Bronchial epithelial cell (primary cell): ENCODE data around the gene DNAJC6. TPM values are rescaled to one million over a fixed set of nuclear protein-coding genes. Genes with fewer than 3 reads are reported as not detected.

Experiments used
- DNase-seq: peaks from one replicate; pipeline ENCODE4 v3.0.0-alpha.2; 2010; ENCODE audit warnings: low read depth
- FAIRE-seq: peaks from 2 replicates; lab custom pipeline; 2011; peaks lifted over from hg19 to GRCh38; lab: Jason Lieb, UNC
- H3K27me3 ChIP-seq: 2 replicates; pipeline ENCODE4 v1.5.1; 2011; ENCODE audit warnings: low read length; ENCODE audit not compliant: control insufficient read depth, insufficient read depth
- H3K36me3 ChIP-seq: 2 replicates; pipeline ENCODE4 v1.5.1; 2011; ENCODE audit warnings: low read length; ENCODE audit not compliant: control insufficient read depth, insufficient read depth
- H3K4me3 ChIP-seq: 2 replicates; pipeline ENCODE4 v1.5.1; 2011; ENCODE audit warnings: mild to moderate bottlenecking, low read depth, low read length, control low read depth
- CTCF ChIP-seq: IDR thresholded peaks from 2 replicates; pipeline ENCODE4 v1.5.1; 2011; ENCODE audit warnings: mild to moderate bottlenecking, moderate library complexity, low read length, control low read depth, inconsistent platforms; ENCODE audit not compliant: insufficient read depth, severe bottlenecking
- total RNA-seq: library from RNA; depleted of rRNA; stranded (reverse); fragments of >200 nt; gene quantifications from 2 replicates; pipeline ENCODE4 v1.2.1, GENCODE V29; 2014

The DNAJC6 gene
- total RNA-seq, 1 donor from 2014 or later: 2.1 TPM

GRCh38 chr1:65319754-65320153 lies 10.4 kb downstream of the DNAJC6 start:
- DNase-seq (no peak), FAIRE-seq (no peak)
- Histone ChIP-seq H3K27me3 (no peaks in the 10 kb centered on the region), H3K4me3 (no peak overlapping the region), H3K36me3 (no peaks in the 10 kb centered on the region)
- no peak for TF ChIP-seq CTCF

GRCh38 chr1:65321879-65322278 lies 12.5 kb downstream of the DNAJC6 start:
- FAIRE-seq (no peak), DNase-seq (no peak)
- H3K36me3 ChIP-seq: no peaks in the 10 kb centered on the region
- H3K27me3 ChIP-seq: no peaks in the 10 kb centered on the region
- no peak for TF ChIP-seq CTCF
- H3K4me3 ChIP-seq: no peak overlapping the region

GRCh38 chr1:65323246-65323645 lies 13.9 kb downstream of the DNAJC6 start:
- DNase-seq (no peak), FAIRE-seq (no peak)
- H3K4me3 ChIP-seq: no peak overlapping the region
- H3K27me3 ChIP-seq: no peaks in the 10 kb centered on the region
- H3K36me3 ChIP-seq: no peaks in the 10 kb centered on the region
- no peak for TF ChIP-seq CTCF

- Histone ChIP-seq H3K27me3 (no peaks in the 10 kb centered on the region), H3K4me3 (no peak overlapping the region), H3K36me3 (no peaks in the 10 kb centered on the region)
- FAIRE-seq (no peak), DNase-seq (no peak)
- no peak for TF ChIP-seq CTCF
Measured at GRCh38 chr1:65330021-65330420, 20.7 kb downstream of the DNAJC6 start.

GRCh38 chr1:65330822-65331221 lies 21.5 kb downstream of the DNAJC6 start:
- no peak for TF ChIP-seq CTCF
- FAIRE-seq: no peak
- DNase-seq: no peak
- Histone ChIP-seq H3K4me3 (no peak overlapping the region), H3K27me3 (no peaks in the 10 kb centered on the region), H3K36me3 (no peaks in the 10 kb centered on the region)

GRCh38 chr1:65332821-65333220 lies 23.5 kb downstream of the DNAJC6 start:
- no peak for FAIRE-seq
- DNase-seq: no peak
- Histone ChIP-seq H3K4me3 (no peak overlapping the region), H3K36me3 (no peaks in the 10 kb centered on the region), H3K27me3 (no peaks in the 10 kb centered on the region)
- TF ChIP-seq CTCF: no peak
